Embryonic facial prominence (tissue), 1 donor: ENCODE data around the gene GCNT3.
"Not testable (repeated sequence)": the region's sequence is repeated elsewhere in the genome, so short reads cannot be mapped to it uniquely, and the experiment has no call there.

ENCODE experiments used
- DNase-seq: peaks from one replicate; pipeline ENCODE4 v3.0.0-alpha.2; 2016; ENCODE audit errors: extremely low spot score

The GCNT3 gene

GRCh38 chr15:59616379-59616778, 4.8 kb downstream of the GCNT3 start:
- no peak for DNase-seq

GRCh38 chr15:59618406-59618805, 6.8 kb downstream of the GCNT3 start:
- no peak for DNase-seq

- DNase-seq, result no peak
Measured at GRCh38 chr15:59622289-59622688, 10.7 kb downstream of the GCNT3 start.

- DNase-seq, result no peak
Measured at GRCh38 chr15:59632714-59633113, 21.1 kb downstream of the GCNT3 start.

- no peak for DNase-seq
Measured at GRCh38 chr15:59636184-59636583, 24.6 kb downstream of the GCNT3 start.

- not testable (repeated sequence) for DNase-seq
Measured at GRCh38 chr15:59637507-59637906, 25.9 kb downstream of the GCNT3 start.

- no peak for DNase-seq
Measured at GRCh38 chr15:59642351-59642750, 30.8 kb downstream of the GCNT3 start.

- DNase-seq, result no peak
Measured at GRCh38 chr15:59644756-59645155, 33.2 kb downstream of the GCNT3 start.

GRCh38 chr15:59645812-59646211, 34.2 kb downstream of the GCNT3 start:
- not testable (repeated sequence) for DNase-seq

- no peak for DNase-seq
Measured at GRCh38 chr15:59646277-59646676, 34.7 kb downstream of the GCNT3 start.

GRCh38 chr15:59647085-59647484, 35.5 kb downstream of the GCNT3 start:
- DNase-seq, result no peak

GRCh38 chr15:59649603-59650002, 38.0 kb downstream of the GCNT3 start:
- no peak for DNase-seq

- DNase-seq, result no peak
Measured at GRCh38 chr15:59654046-59654445, 42.5 kb downstream of the GCNT3 start.

- peak; percentile 88 for DNase-seq
Measured at GRCh38 chr15:59656897-59657634, 45.5 kb downstream of the GCNT3 start, which contains the start of gene GTF2A2. Gene GTF2A2, minus strand, starts transcription at chr15:59657515. Its CDS starts 5,238 bp downstream, at chr15:59652277.

GRCh38 chr15:59657635-59658125, 46.1 kb downstream of the GCNT3 start:
- DNase-seq, result no peak

GRCh38 chr15:59659366-59659765, 47.8 kb downstream of the GCNT3 start:
- DNase-seq, result no peak

- DNase-seq, result no peak
Measured at GRCh38 chr15:59662260-59662659, 50.7 kb downstream of the GCNT3 start.

GRCh38 chr15:59668556-59668955, 57.0 kb downstream of the GCNT3 start:
- no peak for DNase-seq
